Neural cell (in vitro differentiated cells): ENCODE results near the gene ALDH5A1. TPM values are rescaled to one million over a fixed set of nuclear protein-coding genes. Genes with fewer than 3 reads are reported as not detected.

Source experiments
- H2AFZ ChIP-seq: fragments of 200-600, 300-800 bp; sonication (generic), shearing (Covaris generic); 2 replicates; pipeline ENCODE4 v1.6.0; 2014; ENCODE audit warnings: low read depth, mild to moderate bottlenecking, antibody characterized with exemption, low read length, moderate library complexity
- H3F3A ChIP-seq: fragments of 200-600 bp; shearing (Covaris generic); 2 replicates; pipeline ENCODE4 v1.6.1; 2016; ENCODE audit warnings: mild to moderate bottlenecking, moderate library complexity, mixed read lengths, antibody characterized with exemption, low read length; ENCODE audit not compliant: insufficient read depth, poor library complexity, severe bottlenecking
- H3K27ac ChIP-seq: fragments of 200-600, 300-800 bp; sonication (generic), shearing (Covaris generic); 2 replicates; pipeline ENCODE4 v1.5.1; 2014; ENCODE audit warnings: mild to moderate bottlenecking, low read length, moderate library complexity
- H3K27me3 ChIP-seq: fragments of 300-800, 200-600 bp; sonication (generic), shearing (Covaris generic); 2 replicates; pipeline ENCODE4 v1.6.0; 2014; ENCODE audit warnings: mild to moderate bottlenecking, low read depth, low read length, moderate library complexity; ENCODE audit not compliant: insufficient read depth
- H3K36me3 ChIP-seq: fragments of 300-800, 200-600 bp; sonication (generic), shearing (Covaris generic); 2 replicates; pipeline ENCODE4 v1.5.1; 2014; ENCODE audit warnings: mild to moderate bottlenecking, antibody characterized with exemption, low read length, moderate library complexity; ENCODE audit not compliant: insufficient read depth
- H3K4me2 ChIP-seq: fragments of 300-800, 200-600 bp; sonication (generic), shearing (Covaris generic); 2 replicates; pipeline ENCODE4 v1.6.0; 2014; ENCODE audit warnings: mild to moderate bottlenecking, low read length
- H3K4me3 ChIP-seq: fragments of 300-800, 200-600 bp; sonication (generic), shearing (Covaris generic); 2 replicates; pipeline ENCODE4 v1.5.1; 2014; ENCODE audit warnings: mild to moderate bottlenecking, low read length, moderate library complexity
- H3K79me2 ChIP-seq: fragments of 200-600 bp; shearing (Covaris generic); replicated peaks from 2 replicates; pipeline ENCODE4 v1.6.0; 2014; ENCODE audit warnings: mild to moderate bottlenecking, low read length, moderate library complexity; ENCODE audit not compliant: insufficient read depth
- H3K9ac ChIP-seq: fragments of 300-800, 200-600 bp; sonication (generic), shearing (Covaris generic); 2 replicates; pipeline ENCODE4 v1.6.1; 2016; ENCODE audit warnings: mild to moderate bottlenecking, low read length, mixed read lengths
- H3K9me2 ChIP-seq: fragments of 200-600 bp; shearing (Covaris generic); 2 replicates; pipeline ENCODE4 v1.6.1; 2016; ENCODE audit warnings: mild to moderate bottlenecking, low read length, mixed read lengths; ENCODE audit not compliant: insufficient read depth
- H3K9me3 ChIP-seq: fragments of 200-600, 300-800 bp; sonication (generic), shearing (Covaris generic); 2 replicates; pipeline ENCODE4 v1.6.1; 2016; ENCODE audit warnings: mild to moderate bottlenecking, mixed run types, low read length, moderate library complexity, mixed read lengths
- H4K20me1 ChIP-seq: fragments of 200-600 bp; shearing (Covaris generic); 2 replicates; pipeline ENCODE4 v1.6.1; 2016; ENCODE audit warnings: mild to moderate bottlenecking, mixed run types; ENCODE audit not compliant: insufficient read depth
- EP300 ChIP-seq: fragments of 450-650 bp; conservative IDR thresholded peaks from 2 replicates; pipeline ENCODE4 v1.6.1; 2014; ENCODE audit warnings: antibody characterized with exemption, mild to moderate bottlenecking, moderate library complexity; ENCODE audit not compliant: poor library complexity, severe bottlenecking
- EZH2 ChIP-seq: fragments of 200-600, 300-800 bp; shearing (Covaris generic), sonication (generic); IDR thresholded peaks from 2 replicates; pipeline ENCODE4 v1.6.1; 2014; ENCODE audit warnings: antibody characterized with exemption, low read length, borderline replicate concordance, mild to moderate bottlenecking; ENCODE audit not compliant: insufficient read depth, poor library complexity, severe bottlenecking
- MXI1 ChIP-seq: fragments of 450-650 bp; conservative IDR thresholded peaks from 2 replicates; pipeline ENCODE4 v1.6.1; 2014; ENCODE audit warnings: antibody characterized with exemption, mild to moderate bottlenecking; ENCODE audit not compliant: poor library complexity, severe bottlenecking
- POLR2AphosphoS5 ChIP-seq: IDR thresholded peaks from 2 replicates; pipeline ENCODE4 v1.6.1; 2012
- RAD21 ChIP-seq: fragments of 450-650 bp; conservative IDR thresholded peaks from 2 replicates; pipeline ENCODE4 v1.6.1; 2014; ENCODE audit warnings: antibody characterized with exemption, mild to moderate bottlenecking, moderate library complexity
- SMC3 ChIP-seq: fragments of 450-650 bp; conservative IDR thresholded peaks from 2 replicates; pipeline ENCODE4 v1.6.1; 2014; ENCODE audit warnings: antibody characterized with exemption, mild to moderate bottlenecking, moderate library complexity; ENCODE audit not compliant: poor library complexity
- TAF1 ChIP-seq: IDR thresholded peaks from 2 replicates; pipeline ENCODE4 v1.6.1; 2012; ENCODE audit warnings: low read depth
- polyA plus RNA-seq: library from polyadenylated mRNA; depleted of rRNA; stranded (reverse); fragments of >200 nt; gene quantifications from 2 replicates; pipeline ENCODE4 v1.2.3, GENCODE V29; 2014
- TF ChIP-seq, protein P1 (sequence below): IDR thresholded peaks from 2 replicates; pipeline ENCODE4 v1.6.1; 2012; ENCODE audit warnings: borderline replicate concordance
- TF ChIP-seq, protein P2 (sequence below): fragments of 450-650 bp; IDR thresholded peaks from 2 replicates; pipeline ENCODE4 v1.5.1; 2014; ENCODE audit warnings: antibody characterized with exemption, mild to moderate bottlenecking, moderate library complexity; ENCODE audit not compliant: poor library complexity, severe bottlenecking

The ALDH5A1 gene
- polyA plus RNA-seq, 1 donor from 2014 or later: 36.3 TPM

DNA sequence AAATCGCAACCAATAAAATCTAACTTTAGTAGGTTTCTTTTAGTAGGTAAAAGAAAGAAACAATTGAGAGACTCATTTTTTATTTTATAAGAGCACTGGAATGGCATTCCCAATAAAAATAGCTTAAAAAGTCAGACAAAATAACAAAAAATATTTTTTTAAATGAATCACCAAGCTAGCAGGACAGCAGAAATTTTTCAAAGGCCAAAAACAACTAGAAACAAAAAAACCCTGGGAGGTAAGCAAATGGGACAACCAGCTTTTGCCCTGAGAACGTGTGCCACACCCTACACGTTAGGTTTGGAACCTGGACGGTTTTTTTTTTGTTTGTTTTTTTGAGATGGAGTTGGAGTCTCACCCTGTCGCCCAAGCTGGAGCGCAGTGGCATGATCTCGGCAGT lies 25.0 kb upstream of the ALDH5A1 start:
- H3K27me3 ChIP-seq: no peaks in the 10 kb centered on the region
- no peak overlapping the region for H2AFZ ChIP-seq
- no peaks in the 10 kb centered on the region for H3K9me2 ChIP-seq
- no peaks in the 10 kb centered on the region for H4K20me1 ChIP-seq
- no peak overlapping the region for H3K9ac ChIP-seq
- H3K27ac ChIP-seq: no peak overlapping the region
- no peaks in the 10 kb centered on the region for H3K9me3 ChIP-seq
- no peaks in the 10 kb centered on the region for H3F3A ChIP-seq
- H3K36me3 ChIP-seq: no peaks in the 10 kb centered on the region
- TF ChIP-seq, protein P1, sequence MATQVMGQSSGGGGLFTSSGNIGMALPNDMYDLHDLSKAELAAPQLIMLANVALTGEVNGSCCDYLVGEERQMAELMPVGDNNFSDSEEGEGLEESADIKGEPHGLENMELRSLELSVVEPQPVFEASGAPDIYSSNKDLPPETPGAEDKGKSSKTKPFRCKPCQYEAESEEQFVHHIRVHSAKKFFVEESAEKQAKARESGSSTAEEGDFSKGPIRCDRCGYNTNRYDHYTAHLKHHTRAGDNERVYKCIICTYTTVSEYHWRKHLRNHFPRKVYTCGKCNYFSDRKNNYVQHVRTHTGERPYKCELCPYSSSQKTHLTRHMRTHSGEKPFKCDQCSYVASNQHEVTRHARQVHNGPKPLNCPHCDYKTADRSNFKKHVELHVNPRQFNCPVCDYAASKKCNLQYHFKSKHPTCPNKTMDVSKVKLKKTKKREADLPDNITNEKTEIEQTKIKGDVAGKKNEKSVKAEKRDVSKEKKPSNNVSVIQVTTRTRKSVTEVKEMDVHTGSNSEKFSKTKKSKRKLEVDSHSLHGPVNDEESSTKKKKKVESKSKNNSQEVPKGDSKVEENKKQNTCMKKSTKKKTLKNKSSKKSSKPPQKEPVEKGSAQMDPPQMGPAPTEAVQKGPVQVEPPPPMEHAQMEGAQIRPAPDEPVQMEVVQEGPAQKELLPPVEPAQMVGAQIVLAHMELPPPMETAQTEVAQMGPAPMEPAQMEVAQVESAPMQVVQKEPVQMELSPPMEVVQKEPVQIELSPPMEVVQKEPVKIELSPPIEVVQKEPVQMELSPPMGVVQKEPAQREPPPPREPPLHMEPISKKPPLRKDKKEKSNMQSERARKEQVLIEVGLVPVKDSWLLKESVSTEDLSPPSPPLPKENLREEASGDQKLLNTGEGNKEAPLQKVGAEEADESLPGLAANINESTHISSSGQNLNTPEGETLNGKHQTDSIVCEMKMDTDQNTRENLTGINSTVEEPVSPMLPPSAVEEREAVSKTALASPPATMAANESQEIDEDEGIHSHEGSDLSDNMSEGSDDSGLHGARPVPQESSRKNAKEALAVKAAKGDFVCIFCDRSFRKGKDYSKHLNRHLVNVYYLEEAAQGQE: no peak
- TF ChIP-seq TAF1 (no peak), POLR2AphosphoS5 (no peak), RAD21 (no peak), SMC3 (no peak), EZH2 (no peak), MXI1 (no peak)
- H3K4me3 ChIP-seq: no peak overlapping the region
- H3K79me2 ChIP-seq: no peaks in the 10 kb centered on the region
- no peak overlapping the region for H3K4me2 ChIP-seq

DNA sequence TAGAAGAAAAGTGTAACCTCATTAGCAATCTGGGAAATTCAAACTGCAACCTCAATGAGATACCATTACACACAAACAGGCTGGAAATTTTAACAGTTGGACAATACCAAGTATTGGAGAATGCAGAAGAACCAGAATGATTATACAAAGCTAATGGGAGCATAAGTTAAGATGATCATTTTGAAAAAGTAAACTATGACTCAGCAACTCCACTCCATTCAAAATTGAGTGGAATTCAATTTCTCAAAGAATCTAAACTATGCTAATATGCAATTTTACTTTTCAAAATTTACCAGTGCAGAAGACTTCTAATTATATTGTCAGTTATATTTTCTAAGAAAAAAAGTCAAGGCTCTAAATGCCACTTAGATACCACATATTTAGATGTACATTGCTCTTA lies 22.6 kb upstream of the ALDH5A1 start:
- no peak overlapping the region for H3K27ac ChIP-seq
- no peak overlapping the region for H3K9ac ChIP-seq
- H3K27me3 ChIP-seq: no peaks in the 10 kb centered on the region
- no peaks in the 10 kb centered on the region for H3K36me3 ChIP-seq
- no peak overlapping the region for H2AFZ ChIP-seq
- no peaks in the 10 kb centered on the region for H3K9me3 ChIP-seq
- no peak overlapping the region for H3K4me2 ChIP-seq
- H3K9me2 ChIP-seq: no peaks in the 10 kb centered on the region
- no peaks in the 10 kb centered on the region for H4K20me1 ChIP-seq
- H3F3A ChIP-seq: no peaks in the 10 kb centered on the region
- H3K79me2 ChIP-seq: no peaks in the 10 kb centered on the region
- no peak overlapping the region for H3K4me3 ChIP-seq
- TF ChIP-seq EP300 (no peak), SMC3 (no peak), RAD21 (no peak), MXI1 (no peak), TAF1 (no peak), EZH2 (no peak), POLR2AphosphoS5 (no peak)
- TF ChIP-seq, protein P1: no peak
- TF ChIP-seq, protein P2, sequence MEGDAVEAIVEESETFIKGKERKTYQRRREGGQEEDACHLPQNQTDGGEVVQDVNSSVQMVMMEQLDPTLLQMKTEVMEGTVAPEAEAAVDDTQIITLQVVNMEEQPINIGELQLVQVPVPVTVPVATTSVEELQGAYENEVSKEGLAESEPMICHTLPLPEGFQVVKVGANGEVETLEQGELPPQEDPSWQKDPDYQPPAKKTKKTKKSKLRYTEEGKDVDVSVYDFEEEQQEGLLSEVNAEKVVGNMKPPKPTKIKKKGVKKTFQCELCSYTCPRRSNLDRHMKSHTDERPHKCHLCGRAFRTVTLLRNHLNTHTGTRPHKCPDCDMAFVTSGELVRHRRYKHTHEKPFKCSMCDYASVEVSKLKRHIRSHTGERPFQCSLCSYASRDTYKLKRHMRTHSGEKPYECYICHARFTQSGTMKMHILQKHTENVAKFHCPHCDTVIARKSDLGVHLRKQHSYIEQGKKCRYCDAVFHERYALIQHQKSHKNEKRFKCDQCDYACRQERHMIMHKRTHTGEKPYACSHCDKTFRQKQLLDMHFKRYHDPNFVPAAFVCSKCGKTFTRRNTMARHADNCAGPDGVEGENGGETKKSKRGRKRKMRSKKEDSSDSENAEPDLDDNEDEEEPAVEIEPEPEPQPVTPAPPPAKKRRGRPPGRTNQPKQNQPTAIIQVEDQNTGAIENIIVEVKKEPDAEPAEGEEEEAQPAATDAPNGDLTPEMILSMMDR: no peak
